ENCODE data around the gene ALG10.
"Not testable (repeated sequence)": the region's sequence is repeated elsewhere in the genome, so short reads cannot be mapped to it uniquely, and the experiment has no call there.

ALG10 gene, protein sequence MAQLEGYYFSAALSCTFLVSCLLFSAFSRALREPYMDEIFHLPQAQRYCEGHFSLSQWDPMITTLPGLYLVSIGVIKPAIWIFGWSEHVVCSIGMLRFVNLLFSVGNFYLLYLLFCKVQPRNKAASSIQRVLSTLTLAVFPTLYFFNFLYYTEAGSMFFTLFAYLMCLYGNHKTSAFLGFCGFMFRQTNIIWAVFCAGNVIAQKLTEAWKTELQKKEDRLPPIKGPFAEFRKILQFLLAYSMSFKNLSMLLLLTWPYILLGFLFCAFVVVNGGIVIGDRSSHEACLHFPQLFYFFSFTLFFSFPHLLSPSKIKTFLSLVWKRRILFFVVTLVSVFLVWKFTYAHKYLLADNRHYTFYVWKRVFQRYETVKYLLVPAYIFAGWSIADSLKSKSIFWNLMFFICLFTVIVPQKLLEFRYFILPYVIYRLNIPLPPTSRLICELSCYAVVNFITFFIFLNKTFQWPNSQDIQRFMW

DNA sequence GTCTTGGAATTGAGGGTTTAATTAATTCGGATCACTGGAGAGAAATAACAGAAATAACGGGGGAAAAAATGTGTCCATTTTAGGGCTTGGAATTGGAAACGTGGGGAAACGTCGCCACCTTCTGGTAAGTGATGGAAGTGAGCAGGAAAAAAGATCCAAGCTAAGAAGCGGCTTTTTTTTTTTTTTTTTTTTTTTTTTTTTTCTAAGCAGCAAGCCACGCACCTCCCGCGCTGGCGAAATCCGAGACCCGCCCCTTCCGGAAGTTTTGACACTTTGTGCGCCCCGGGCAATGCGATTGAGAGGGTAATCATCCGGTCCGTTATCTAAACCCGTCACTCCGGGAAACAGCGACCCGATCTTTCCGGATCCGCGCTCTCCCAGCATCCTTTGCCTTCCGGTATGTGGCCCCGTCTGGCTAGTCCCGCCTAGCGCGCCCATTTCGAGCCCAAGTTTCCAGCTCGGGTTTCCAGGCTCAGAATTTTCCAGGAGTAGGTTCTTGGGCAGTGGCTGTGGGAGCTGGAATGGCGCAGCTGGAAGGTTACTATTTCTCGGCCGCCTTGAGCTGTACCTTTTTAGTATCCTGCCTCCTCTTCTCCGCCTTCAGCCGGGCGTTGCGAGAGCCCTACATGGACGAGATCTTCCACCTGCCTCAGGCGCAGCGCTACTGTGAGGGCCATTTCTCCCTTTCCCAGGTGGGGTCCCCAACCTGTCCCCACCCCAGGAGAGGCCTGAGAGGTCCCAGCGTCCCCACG is at the start of gene ALG10:
TSS of gene ALG10 (plus strand) at position 418 of the 752 bp plus-strand sequence. CDS start at position 522, 104 bp downstream.
- peak; percentile 89 to 96 for DNase-seq (ENCODE audit: low read depth in 2 of 2)

DNA sequence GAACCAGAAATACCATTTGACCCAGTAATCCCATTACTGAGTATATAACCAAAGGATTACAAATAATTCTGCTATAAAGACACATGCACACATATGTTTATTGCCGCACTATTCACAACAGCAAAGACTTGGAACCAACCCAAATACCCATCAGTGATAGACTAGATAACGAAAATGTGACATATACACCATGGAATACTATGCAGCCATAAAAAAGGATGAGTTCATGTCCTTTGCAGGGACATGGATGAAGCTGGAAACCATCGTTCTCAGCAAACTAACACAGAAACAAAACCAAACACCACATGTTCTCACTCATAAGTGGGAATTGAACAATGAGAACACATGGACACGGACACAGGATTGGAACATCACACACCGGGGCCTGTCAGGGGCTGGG is 49.4 kb upstream of the ALG10 start:
- DNase-seq (ENCODE audit: low read depth in 2 of 2): not testable (repeated sequence)

DNA sequence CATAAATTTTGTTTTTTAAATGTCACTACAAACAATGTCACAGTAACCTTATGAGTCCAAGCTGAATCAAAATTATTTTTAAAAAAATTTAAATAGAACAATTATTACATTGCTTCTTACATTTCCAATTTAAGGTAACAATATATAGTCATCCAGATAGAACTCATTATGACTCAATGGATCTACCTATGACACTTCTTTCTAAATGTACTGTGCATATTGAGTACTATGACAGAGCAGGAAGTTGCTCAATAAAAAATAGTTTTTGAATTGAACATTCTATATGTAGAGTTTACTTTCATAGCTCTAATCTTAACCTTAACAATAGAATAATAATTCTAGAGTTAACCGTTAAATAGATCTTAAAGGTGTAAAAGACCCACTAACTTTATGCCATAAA is 44.4 kb upstream of the ALG10 start:
- no peak for DNase-seq (ENCODE audit: low read depth in 2 of 2)

DNA sequence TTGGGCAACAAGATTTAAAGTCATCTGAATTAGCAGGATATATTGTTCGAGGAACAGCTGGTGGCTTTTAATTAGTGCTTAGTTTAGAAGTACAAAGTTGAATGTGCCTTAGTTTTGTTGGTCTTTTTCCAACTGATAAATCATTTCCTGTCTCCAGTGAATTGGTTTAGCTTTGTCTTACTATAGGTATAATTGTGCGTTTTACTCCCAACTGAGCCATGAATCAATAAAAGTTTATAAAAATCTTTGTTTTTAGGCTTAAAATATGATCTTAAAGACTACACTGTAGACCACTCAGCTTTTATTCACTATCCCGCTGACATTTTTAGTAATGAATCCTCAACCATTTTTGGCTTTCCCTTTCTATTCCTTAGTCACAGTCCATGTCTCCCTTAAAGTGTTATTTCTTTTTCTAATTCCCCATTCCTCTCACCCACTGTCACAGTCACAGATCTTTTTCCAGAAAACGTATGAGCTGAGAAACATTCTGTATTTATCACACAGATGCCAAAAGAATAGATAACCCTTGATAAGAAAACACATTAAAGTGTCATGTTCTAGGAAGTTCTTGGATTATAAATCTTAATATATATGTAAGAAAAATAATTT is 34.0 kb upstream of the ALG10 start:
- no peak for DNase-seq (ENCODE audit: low read depth in 2 of 2)

DNA sequence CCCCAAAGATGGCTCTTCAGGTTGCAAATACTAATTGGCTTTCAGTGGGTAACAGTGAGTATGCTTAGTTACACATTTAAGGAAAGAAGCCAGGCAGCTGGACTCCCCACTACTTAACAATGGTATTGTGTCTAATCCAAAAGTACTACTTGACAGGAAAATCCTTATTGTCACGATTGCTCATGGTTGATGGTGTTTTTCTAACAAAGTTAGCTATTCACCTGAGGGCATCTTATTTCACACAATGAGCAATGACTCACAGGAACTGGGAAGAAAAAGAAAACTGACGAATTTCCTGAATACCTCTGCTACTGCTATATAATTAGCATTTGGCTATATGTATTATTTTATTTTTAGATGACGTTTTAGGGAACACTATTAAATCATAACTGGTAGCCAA is 33.4 kb upstream of the ALG10 start:
- no peak for DNase-seq (ENCODE audit: low read depth in 2 of 2)

DNA sequence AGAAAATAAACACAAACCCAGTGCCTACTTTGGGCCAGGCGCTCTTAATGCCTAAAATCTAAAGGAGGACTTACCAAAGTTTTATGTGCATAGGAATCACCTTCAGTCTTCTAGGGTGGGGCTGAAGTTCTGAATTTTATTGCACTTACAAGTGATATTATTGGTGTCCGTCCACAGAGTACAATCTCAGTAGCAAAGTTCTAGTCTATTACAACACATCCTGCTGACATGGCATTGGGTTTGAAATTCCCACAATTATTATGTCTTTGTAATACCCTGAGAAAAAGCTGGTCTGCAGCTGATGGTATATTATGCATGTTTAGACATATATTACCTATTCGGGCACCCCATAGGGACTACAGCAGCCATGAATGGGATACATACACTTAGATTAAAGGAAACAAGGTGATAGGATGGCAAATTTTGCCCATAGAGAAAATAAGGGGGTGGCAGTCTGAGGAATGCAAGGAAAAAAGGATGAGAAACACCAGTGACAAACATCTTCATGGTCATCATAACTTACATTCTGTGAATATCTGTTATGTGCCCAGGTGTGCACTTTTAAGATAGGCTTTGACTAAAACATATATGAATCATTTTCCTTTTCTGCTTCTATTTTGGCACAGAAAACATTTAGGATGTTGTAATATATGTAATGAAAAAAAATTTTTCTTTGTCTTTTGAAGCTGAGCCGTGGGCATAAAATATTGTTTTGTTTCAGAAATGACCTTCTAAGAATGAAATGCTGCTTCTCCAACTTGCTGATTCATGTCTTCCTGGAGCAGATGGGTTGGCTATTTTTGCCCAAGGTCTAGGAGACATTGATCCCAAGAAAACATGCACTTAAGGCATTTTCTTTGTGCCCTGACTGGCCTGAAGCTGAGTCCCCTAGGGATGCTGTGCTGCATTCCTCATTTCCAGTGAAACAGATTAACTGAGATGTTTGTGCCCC is 27.2 kb upstream of the ALG10 start:
- no peak for DNase-seq (ENCODE audit: low read depth in 2 of 2)

DNA sequence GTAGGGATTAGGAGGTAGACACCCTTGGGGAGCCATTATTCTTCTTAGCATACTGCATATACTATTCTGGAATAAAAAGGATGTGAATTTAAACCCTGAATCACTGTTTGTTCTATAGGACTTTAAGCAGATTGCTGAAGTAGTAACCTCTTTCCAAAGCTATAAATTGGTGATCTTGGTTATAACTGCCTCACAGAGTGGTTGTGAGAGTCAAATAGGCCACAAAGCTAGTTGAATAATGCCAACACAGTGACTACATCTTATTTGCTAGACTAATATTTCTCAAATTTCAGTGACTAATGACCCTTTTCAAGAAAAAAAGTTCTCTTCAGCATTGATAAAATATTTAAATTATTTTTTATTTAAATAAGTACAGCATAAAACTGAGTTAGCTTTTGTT is 13.5 kb upstream of the ALG10 start:
- DNase-seq (ENCODE audit: low read depth in 2 of 2): not testable (repeated sequence)

DNA sequence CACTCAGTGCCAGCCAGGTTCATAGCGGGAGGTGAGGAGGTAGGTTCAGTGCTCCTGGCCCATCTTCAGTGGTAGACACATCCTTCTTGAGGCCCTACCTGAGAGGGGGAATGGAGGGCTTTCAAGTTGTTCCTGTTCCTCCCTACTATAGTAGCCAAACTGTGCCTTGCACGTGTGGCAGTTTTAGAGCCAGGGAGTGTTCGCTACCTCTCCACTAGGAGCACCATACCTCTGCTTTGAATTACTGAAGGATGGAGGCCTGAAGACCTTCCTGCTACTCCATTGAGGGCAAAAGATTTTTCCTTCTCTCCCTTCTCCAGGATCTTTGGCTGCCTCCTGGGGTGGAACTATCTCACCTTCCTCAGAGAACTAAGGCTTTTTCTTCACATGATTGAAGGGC is 5.9 kb upstream of the ALG10 start:
- no peak for DNase-seq (ENCODE audit: low read depth in 2 of 2)

DNA sequence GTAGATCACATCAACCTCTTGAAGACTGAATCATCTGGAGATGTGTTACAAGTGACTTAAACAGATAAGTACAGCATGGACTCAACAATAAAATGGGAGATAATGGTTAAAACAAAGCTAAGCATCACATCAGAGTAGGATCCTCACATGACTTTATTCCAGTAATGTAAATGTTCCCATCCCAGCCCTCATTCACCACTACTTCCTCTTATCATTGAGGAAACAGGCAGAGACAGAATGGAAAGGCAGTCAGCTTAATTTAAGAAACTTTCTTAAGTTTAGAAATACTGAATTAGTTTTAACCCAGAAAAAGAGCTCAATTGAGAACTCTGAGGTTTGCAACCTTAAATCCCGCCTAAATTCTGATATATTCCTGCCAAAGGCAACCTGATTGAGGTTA is 1.2 kb upstream of the ALG10 start:
- DNase-seq (ENCODE audit: low read depth in 2 of 2): no peak

DNA sequence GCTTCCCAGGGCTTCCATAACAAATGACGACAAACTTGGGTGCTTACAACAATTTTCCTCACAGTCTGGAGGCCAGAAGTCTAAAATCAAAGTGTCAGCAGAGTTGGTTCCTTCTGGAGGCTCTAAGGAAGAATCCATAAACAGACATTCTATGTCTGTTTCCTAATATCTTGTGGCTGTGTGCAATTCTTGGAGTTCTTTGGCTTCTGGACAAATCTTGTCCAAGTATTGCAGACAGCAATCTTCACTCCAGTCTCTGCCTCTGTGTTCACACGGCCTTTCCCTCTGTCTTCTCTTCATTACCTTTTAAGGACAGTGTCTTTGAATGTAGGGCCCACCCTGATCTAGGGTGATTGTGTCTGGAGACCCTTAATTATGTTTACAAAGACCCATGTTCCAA is 5.4 kb downstream of the ALG10 start:
- DNase-seq (ENCODE audit: low read depth in 2 of 2): not testable (repeated sequence)

DNA sequence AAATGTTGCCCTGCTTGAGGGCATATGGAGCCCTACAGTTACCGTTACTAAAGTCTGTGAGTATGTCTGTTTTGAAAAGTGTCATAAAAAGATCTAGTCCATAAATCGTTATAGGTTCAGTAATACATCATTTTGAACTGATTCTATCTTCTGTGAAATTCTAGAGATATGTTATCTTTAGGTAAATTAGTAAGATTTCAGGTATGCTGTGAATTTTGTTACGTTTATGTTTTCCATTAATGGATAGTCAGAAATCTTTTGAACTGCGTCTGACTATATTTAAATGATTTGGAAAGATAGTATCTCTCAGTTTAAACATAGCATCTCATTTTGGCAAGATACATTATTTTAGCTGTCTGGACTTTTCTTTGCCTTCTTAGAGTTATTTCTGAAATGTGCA is 8.3 kb downstream of the ALG10 start:
- DNase-seq (ENCODE audit: low read depth in 2 of 2): no peak

DNA sequence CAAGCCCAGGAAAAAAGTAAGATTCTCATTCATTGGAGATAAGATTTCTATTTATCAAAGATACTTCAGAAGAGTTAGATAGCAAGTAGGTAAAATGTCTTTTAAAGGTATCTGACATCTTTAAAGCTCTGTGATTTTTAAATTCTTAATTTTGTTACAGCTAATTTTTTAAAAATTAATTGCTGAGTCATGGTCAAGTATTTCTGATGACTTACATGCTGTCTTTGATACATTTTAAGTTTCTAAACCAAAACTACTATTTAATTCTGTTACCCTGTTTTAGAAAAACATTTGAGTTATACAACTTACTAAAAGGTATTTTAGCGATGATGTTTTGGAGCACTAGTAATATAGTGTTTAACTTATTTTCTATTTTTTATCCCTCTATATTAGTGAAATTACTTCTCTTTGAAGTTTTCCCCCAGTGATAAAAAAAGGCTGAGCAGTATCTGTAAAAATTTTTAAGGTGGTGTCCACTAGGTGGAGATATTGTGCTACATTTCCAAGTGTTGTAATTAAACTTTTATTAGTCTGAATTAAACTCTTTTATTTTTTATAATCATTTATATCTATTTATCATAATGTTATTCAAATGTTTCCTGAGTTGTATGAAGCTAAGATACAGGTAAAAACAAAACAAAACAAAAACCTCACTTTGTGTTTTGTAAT is 11.5 kb downstream of the ALG10 start:
- DNase-seq (ENCODE audit: low read depth in 2 of 2): no peak

DNA sequence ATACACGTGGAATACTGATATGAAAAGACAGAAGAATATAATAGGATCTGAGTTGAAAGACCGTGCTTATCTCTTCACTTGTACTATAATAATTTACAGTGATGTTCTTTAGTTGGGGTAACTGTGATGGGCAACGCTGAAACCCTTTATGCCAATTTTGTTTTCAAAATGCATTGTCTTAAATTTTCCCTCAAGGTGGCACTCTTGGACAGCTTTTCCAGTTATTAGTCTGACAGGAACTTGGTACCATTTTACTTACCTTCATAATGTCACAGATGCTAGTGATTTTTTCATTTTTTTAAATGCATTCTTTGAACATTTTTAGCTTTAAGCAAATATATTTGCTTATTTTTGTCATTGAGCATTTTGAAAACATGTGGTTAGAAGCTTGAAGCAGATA is 16.1 kb downstream of the ALG10 start:
- DNase-seq (ENCODE audit: low read depth in 2 of 2): not testable (repeated sequence)

DNA sequence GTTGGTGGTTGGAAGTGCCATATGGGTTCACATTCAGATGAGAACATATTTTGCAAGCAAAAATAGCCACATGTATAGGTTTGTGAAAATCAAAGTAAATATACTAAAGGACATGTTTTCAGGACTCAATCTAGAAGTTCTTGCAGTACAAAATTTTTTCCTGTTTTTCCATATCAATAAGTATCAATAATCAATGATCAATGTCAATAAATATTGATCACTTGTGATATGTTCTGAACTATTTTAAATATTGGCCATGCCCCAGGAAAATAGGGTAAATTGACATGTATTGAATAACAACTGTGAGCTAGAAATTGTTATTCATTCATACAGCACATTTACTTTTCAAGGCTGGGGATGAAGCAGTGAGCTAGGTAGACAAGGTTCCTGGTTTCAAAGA is 24.3 kb downstream of the ALG10 start:
- DNase-seq (ENCODE audit: low read depth in 2 of 2): no peak

DNA sequence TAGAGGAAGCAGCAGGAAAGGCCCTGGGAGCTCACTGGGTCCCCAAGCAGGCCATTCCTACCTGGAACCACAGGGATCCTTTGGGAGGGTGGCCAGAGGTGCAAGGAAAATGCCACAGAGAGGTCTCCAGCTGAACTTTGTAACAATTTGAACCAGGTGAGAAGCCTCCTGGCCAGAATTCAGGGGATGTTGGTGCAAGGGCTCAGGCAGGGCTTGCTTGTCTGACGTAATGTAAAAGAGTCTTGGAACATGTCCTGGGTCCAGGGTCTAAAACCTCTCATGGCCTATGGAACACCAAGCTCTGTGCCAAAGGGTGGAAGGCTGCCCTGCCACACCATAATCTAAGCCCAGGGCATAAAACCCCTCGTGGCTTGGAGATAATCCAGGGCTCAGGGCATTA is 25.6 kb downstream of the ALG10 start:
- DNase-seq (ENCODE audit: low read depth in 2 of 2): not testable (repeated sequence)

DNA sequence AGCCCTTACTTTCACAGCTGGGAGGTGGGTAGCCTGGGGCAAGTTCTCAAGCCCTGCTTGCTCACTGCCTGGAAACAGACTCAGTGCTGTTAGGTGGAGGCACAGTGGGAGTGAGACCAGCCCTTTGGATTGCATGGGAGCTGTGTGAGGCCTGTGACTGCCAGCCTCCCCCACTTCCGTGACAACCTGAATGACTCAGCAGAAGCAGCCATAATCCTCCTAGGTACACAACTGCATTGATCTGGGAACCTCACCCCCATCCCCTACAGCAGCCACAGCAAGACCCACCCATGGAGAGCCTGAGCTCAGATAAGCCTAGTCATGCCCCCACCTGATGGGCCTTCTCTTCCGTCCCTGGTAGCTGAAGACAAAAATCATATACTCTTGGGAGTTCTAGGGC is 26.4 kb downstream of the ALG10 start:
- no peak for DNase-seq (ENCODE audit: low read depth in 2 of 2)

DNA sequence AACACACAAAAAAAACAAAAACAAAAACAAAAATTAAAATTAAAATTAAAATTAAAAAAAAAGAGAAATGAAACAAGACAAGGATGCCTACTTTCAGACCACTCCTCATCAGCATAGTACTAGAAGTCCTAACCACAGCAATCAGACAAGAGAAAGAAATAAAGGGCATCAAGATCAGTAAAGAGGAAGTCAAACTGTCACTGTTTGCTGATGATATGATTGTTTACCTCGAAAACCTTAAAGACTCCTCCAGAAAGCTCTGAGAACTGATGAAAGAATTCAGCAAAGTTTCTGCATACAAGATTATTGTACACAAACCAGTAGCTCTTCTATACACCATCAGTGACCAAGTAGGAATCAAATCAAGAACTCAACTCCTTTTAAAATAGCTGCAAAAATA is 29.2 kb downstream of the ALG10 start:
- no peak for DNase-seq (ENCODE audit: low read depth in 2 of 2)

DNA sequence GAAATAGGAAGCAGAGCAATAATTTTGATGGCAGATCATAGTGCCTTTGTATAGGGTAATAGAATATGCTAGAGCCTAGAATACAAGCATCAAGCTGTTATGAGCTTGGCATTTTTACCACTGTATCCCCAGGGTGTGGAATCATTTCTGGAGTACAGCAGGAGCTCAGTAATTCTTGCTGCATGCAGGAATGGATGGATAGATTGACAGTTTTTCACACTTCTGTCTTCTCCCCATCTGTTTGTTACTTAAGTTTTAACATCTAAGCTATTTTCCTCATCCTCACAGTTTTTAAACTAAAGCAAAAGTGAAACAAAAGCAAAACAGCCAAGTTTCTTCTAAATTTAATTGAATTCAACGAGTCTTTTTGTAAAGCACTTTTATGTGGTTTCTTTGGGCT is 32.6 kb downstream of the ALG10 start:
- no peak for DNase-seq (ENCODE audit: low read depth in 2 of 2)
